HepG2 (cell line): ENCODE results near the gene HILPDA. TPM values are rescaled to one million over a fixed set of nuclear protein-coding genes. Genes with fewer than 3 reads are reported as not detected.
A peak's percentile ranks its signal among the peaks of the same experiment; 100 is the strongest.
"Not testable (repeated sequence)": the region's sequence is repeated elsewhere in the genome, so short reads cannot be mapped to it uniquely, and the experiment has no call there.

ENCODE experiments used
- ATAC-seq: fragments of 200-7000 bp; cut with Tn5 transposase; 3 replicates; pipeline ENCODE4 v1.9.1; 2020; ENCODE audit warnings: mild to moderate bottlenecking, moderate library complexity
- BruUV-seq: library from RNA; stranded (reverse); fragments of 400-500 nt; replicated peaks from 2 replicates; lab custom pipeline; 2021; lab: Mats Ljungman, UMichigan
- CTCF ChIA-PET: fragments of 300-600 bp; formaldehyde crosslinking; extraction: SDS; loops from one replicate; lab custom pipeline; 2021; ENCODE audit warnings: low total read pairs, inconsistent platforms, low intra/inter-chr PET ratio; lab: Yijun Ruan, JAX
- POLR2A ChIA-PET: fragments of 350-600 bp; sonication (Branson Sonifier 250); formaldehyde crosslinking; loops from one replicate; lab custom pipeline; 2020; ENCODE audit warnings: antibody characterized with exemption, inconsistent platforms; lab: Yijun Ruan, JAX
- DNase-seq: peaks from one replicate; pipeline ENCODE4 v3.0.0-alpha.2; 2015; ENCODE audit warnings: low spot score
- FAIRE-seq: peaks from 3 replicates; lab custom pipeline; 2011; peaks lifted over from hg19 to GRCh38; lab: Jason Lieb, UNC
- H2AFZ ChIP-seq: one replicate; pipeline ENCODE4 v1.6.1; 2011; ENCODE audit warnings: low read length, inconsistent platforms
- H3K27ac ChIP-seq: fragments of 300-600 bp; 3 replicates; pipeline ENCODE4 v1.8.0; 2011; ENCODE audit warnings: mixed run types, mild to moderate bottlenecking, mixed read lengths, low read length, inconsistent platforms; ENCODE audit not compliant: insufficient read depth; ENCODE audit errors: extremely low read length
- H3K27me3 ChIP-seq, 2 experiments: fragments of 200-600 bp in 1 of 2; 2 replicates in 1 of 2; 3 replicates in 1 of 2; pipeline versions ENCODE4 v1.6.0 to v1.8.0; 2011; ENCODE audit warnings: low read length in 2 of 2, mild to moderate bottlenecking in 2 of 2, moderate library complexity in 2 of 2, inconsistent platforms in 1 of 2; ENCODE audit not compliant: insufficient read depth in 2 of 2, control insufficient read depth in 1 of 2
- H3K36me3 ChIP-seq, 2 experiments: fragments of 200-600 bp in 1 of 2; replicated peaks in 1 of 2; 2 replicates in 1 of 2; 3 replicates in 1 of 2; pipeline versions ENCODE4 v1.5.1 to v1.8.0; 2011; ENCODE audit warnings: low read length in 2 of 2, inconsistent platforms in 1 of 2; ENCODE audit not compliant: insufficient read depth in 2 of 2, control insufficient read depth in 1 of 2
- H3K4me1 ChIP-seq: 2 replicates; pipeline ENCODE4 v1.5.1; 2012; ENCODE audit warnings: low read length, inconsistent platforms; ENCODE audit not compliant: insufficient read depth
- H3K4me2 ChIP-seq: 2 replicates; pipeline ENCODE4 v1.6.0; 2011; ENCODE audit warnings: low read depth, low read length, inconsistent platforms
- H3K4me3 ChIP-seq, 3 experiments: fragments of 200-600 bp in 1 of 3; sonication (generic), shearing (Covaris generic) in 1 of 3; replicated peaks in 1 of 3; 2 replicates each; pipeline ENCODE4 v1.5.1; 2011 to 2016; ENCODE audit warnings: low read length in 3 of 3, inconsistent platforms in 2 of 3, low read depth in 2 of 3, mild to moderate bottlenecking in 2 of 3, control low read depth in 1 of 3, mixed read lengths in 1 of 3; ENCODE audit not compliant: insufficient read depth in 1 of 3
- H3K79me2 ChIP-seq: one replicate; pipeline ENCODE4 v1.6.1; 2011; ENCODE audit warnings: low read length, inconsistent platforms; ENCODE audit not compliant: insufficient read depth
- H3K9ac ChIP-seq: 2 replicates; pipeline ENCODE4 v1.6.0; 2011; ENCODE audit warnings: mild to moderate bottlenecking, low read depth, low read length, inconsistent platforms; ENCODE audit not compliant: insufficient read depth
- H3K9me3 ChIP-seq: 2 replicates; pipeline ENCODE4 v1.5.1; 2012; ENCODE audit warnings: mild to moderate bottlenecking, low read length
- H4K20me1 ChIP-seq: 2 replicates; pipeline ENCODE4 v1.6.0; 2011; ENCODE audit warnings: inconsistent platforms, mild to moderate bottlenecking, low read length, moderate library complexity; ENCODE audit not compliant: insufficient read depth
- FOXP1 ChIP-seq, 2 experiments: fragments of 450-650 bp in 1 of 2; IDR thresholded peaks; 2 replicates each; pipeline ENCODE4 v1.6.1; 2017 to 2018; ENCODE audit warnings: antibody characterized with exemption in 1 of 2
- HDAC1 ChIP-seq: sonication (generic); formaldehyde crosslinking; IDR thresholded peaks from 2 replicates; pipeline ENCODE4 v1.5.1; 2020; ENCODE audit warnings: mild to moderate bottlenecking, missing genetic modification reagents
- NR2F6 ChIP-seq, 2 experiments: IDR thresholded peaks; 2 replicates each; pipeline ENCODE4 v1.6.1; 2016; ENCODE audit warnings: antibody characterized with exemption in 1 of 2, mild to moderate bottlenecking in 1 of 2
- SOX13 ChIP-seq, 3 experiments: fragments of 450-650 bp in 1 of 3; sonication (generic) in 1 of 3; formaldehyde crosslinking in 1 of 3; IDR thresholded peaks in 2 of 3; conservative IDR thresholded peaks in 1 of 3; 2 replicates each; pipeline versions ENCODE4 v1.5.0 to v1.6.1; 2016 to 2020; ENCODE audit warnings: antibody characterized with exemption in 1 of 3, mild to moderate bottlenecking in 1 of 3, missing compliant biosample characterization in 1 of 3, missing genetic modification reagents in 1 of 3, moderate library complexity in 1 of 3
- TARDBP ChIP-seq: sonication (generic); formaldehyde crosslinking; IDR thresholded peaks from 2 replicates; pipeline ENCODE4 v1.8.0; 2022; ENCODE audit warnings: mild to moderate bottlenecking, missing genetic modification reagents
- TBX2 ChIP-seq: sonication (generic); formaldehyde crosslinking; IDR thresholded peaks from 2 replicates; pipeline ENCODE4 v1.5.0; 2020; ENCODE audit warnings: missing genetic modification reagents, mild to moderate bottlenecking, borderline replicate concordance
- ZMYM4 ChIP-seq: sonication (generic); formaldehyde crosslinking; IDR thresholded peaks from 2 replicates; pipeline ENCODE4 v1.8.1; 2023; ENCODE audit warnings: mild to moderate bottlenecking, missing genetic modification reagents
- ZNF317 ChIP-seq: sonication (generic); formaldehyde crosslinking; IDR thresholded peaks from 2 replicates; pipeline ENCODE4 v1.5.0; 2020; ENCODE audit warnings: mild to moderate bottlenecking, missing genetic modification reagents
- WGBS: methylation state at CpG from one replicate; pipeline ENCODE4 v1.1.6; 2017; ENCODE audit warnings: low lambda C conversion rate; 5-methylcytosine and 5-hydroxymethylcytosine counted together
- in situ Hi-C: cut with HindIII; loops from 2 replicates; pipeline ENCODE4 v1.10.0; 2017; ENCODE audit warnings: low pct_unique_long_range_greater_than_20kb; ENCODE audit not compliant: extremely low pct_ligation_motif_present
- intact Hi-C: fragments of 100-400 bp; cut with micrococcal nuclease; formaldehyde crosslinking; loops from one replicate; pipeline ENCODE4 v1.10.0; 2022; ENCODE audit not compliant: unreplicated experiment
- polyA plus RNA-seq, 8 experiments: library from polyadenylated mRNA; depleted of rRNA in 3 of 8; stranded (reverse) in 7 of 8; unstranded in 1 of 8; fragments of >200 nt; fragmentation: Illumina TruSeq in 4 of 8; extraction: Trizol in 4 of 8; gene quantifications; 2 replicates each; pipeline versions ENCODE4 v1.2.1 to v1.2.3, GENCODE V29; 2011 to 2016; ENCODE audit warnings: low read depth in 4 of 8, missing spikeins in 1 of 8, mixed read lengths in 1 of 8; ENCODE audit not compliant: insufficient read depth in 1 of 8
- total RNA-seq, 5 experiments: library from RNA; depleted of rRNA; stranded (reverse); fragments of >200 nt; fragmentation: Illumina TruSeq; extraction: Trizol; gene quantifications; 2 replicates each; pipeline ENCODE4 v1.2.3, GENCODE V29; 2016; ENCODE audit warnings: low read depth in 1 of 5
- TF ChIP-seq, protein P1 (sequence below): sonication (generic); formaldehyde crosslinking; IDR thresholded peaks from 2 replicates; pipeline ENCODE4 v1.4.0; 2020; ENCODE audit warnings: mild to moderate bottlenecking, missing genetic modification reagents, borderline replicate concordance

The HILPDA gene
- total and polyA plus RNA-seq, 2 of the 13 experiments (the other 11 are each of a cell fraction or from before 2014, with no cell fraction given) = 11.1 to 44.0 TPM

DNA sequence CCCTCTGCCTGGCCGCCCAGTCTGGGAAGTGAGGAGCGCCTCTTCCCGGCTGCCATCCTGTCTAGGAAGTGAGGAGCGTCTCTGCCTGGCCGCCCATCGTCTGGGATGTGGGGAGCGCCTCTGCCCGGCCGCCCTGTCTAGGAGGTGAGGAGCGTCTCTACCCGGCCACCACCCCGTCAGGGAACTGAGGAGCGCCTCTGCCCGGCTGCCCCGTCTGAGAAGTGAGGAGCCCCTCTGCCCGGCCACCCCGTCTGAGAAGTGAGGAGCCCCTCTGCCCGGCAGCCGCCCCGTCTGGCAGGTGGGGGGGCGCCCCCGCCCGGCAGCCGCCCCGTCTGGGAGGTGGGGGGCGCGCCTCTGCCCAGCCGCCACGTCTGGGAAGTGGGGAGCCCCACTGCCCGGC lies 7.7 kb downstream of the HILPDA start:
- H4K20me1 ChIP-seq, ATAC-seq, in situ Hi-C loops, H3K36me3 ChIP-seq, H3K27ac ChIP-seq, H3K9me3 ChIP-seq, H2AFZ ChIP-seq, H3K4me3 ChIP-seq, H3K79me2 ChIP-seq, H3K9ac ChIP-seq, H3K27me3 ChIP-seq, intact Hi-C loops, BruUV-seq, FAIRE-seq, POLR2A ChIA-PET, DNase-seq, H3K4me2 ChIP-seq: not testable (repeated sequence)
- CTCF ChIA-PET = interaction anchor here (6.8 kb wide), 1 partner anchor 35 kb away, joined by 140 read pairs; no protein-coding TSS in a partner anchor
- TF ChIP-seq HDAC1 (CRISPR knock-in tag) (0 out of 2 replicates have a peak, but pooled peaks have one; percentile 5), TBX2 (CRISPR knock-in tag) (0 out of 2 replicates have a peak, but pooled peaks have one; percentile 20), ZMYM4 (CRISPR knock-in tag) (0 out of 2 replicates have a peak, but pooled peaks have one; percentile 9)
- 95% methylated on average over 12 of the region's 30 CpGs for WGBS
- peaks cover 22% of the 10 kb centered on the region for H3K4me1 ChIP-seq

- peaks cover 16% of the 10 kb centered on the region for H3K4me1 ChIP-seq
- CTCF ChIA-PET; H3K4me2 ChIP-seq; BruUV-seq; POLR2A ChIA-PET; ATAC-seq; H3K27me3 ChIP-seq; in situ Hi-C loops; H3K9me3 ChIP-seq; H3K27ac ChIP-seq; H2AFZ ChIP-seq; H3K4me3 ChIP-seq; H3K79me2 ChIP-seq; intact Hi-C loops; H3K9ac ChIP-seq; DNase-seq; H4K20me1 ChIP-seq; H3K36me3 ChIP-seq; FAIRE-seq; TF ChIP-seq NR2F6 (CRISPR knock-in tag; IDR thresholded peaks at IDR 0.05); FOXP1 (IDR thresholded peaks at IDR 0.05): not testable (repeated sequence)
- WGBS = 2% methylated on average over 7 of the region's 8 CpGs
- TF ChIP-seq, protein P1, sequence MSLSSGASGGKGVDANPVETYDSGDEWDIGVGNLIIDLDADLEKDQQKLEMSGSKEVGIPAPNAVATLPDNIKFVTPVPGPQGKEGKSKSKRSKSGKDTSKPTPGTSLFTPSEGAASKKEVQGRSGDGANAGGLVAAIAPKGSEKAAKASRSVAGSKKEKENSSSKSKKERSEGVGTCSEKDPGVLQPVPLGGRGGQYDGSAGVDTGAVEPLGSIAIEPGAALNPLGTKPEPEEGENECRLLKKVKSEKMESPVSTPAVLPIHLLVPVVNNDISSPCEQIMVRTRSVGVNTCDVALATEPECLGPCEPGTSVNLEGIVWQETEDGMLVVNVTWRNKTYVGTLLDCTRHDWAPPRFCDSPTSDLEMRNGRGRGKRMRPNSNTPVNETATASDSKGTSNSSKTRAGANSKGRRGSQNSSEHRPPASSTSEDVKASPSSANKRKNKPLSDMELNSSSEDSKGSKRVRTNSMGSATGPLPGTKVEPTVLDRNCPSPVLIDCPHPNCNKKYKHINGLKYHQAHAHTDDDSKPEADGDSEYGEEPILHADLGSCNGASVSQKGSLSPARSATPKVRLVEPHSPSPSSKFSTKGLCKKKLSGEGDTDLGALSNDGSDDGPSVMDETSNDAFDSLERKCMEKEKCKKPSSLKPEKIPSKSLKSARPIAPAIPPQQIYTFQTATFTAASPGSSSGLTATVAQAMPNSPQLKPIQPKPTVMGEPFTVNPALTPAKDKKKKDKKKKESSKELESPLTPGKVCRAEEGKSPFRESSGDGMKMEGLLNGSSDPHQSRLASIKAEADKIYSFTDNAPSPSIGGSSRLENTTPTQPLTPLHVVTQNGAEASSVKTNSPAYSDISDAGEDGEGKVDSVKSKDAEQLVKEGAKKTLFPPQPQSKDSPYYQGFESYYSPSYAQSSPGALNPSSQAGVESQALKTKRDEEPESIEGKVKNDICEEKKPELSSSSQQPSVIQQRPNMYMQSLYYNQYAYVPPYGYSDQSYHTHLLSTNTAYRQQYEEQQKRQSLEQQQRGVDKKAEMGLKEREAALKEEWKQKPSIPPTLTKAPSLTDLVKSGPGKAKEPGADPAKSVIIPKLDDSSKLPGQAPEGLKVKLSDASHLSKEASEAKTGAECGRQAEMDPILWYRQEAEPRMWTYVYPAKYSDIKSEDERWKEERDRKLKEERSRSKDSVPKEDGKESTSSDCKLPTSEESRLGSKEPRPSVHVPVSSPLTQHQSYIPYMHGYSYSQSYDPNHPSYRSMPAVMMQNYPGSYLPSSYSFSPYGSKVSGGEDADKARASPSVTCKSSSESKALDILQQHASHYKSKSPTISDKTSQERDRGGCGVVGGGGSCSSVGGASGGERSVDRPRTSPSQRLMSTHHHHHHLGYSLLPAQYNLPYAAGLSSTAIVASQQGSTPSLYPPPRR = peak; percentile 76; the same call in 1 of the 2 replicates
- TF ChIP-seq SOX13 (IDR thresholded peaks at IDR 0.05) (peak; percentile 24; the same call in 1 of the 2 replicates), SOX13 (CRISPR knock-in tag; conservative IDR thresholded peaks at IDR 0.05 in 1 of 2, IDR thresholded peaks at IDR 0.05 in 1 of 2) (peak in 1 of 2 experiments; percentile 89; a peak in 2 of 4 replicates), ZMYM4 (CRISPR knock-in tag) (0 out of 2 replicates have a peak, but pooled peaks have one; percentile 18), TARDBP (CRISPR knock-in tag) (0 out of 2 replicates have a peak, but pooled peaks have one; percentile 48), ZNF317 (peak; percentile 39; the same call in 1 of the 2 replicates), TBX2 (CRISPR knock-in tag) (peak; percentile 70), NR2F6 (IDR thresholded peaks at IDR 0.05) (peak; percentile 38), FOXP1 (CRISPR knock-in tag; IDR thresholded peaks at IDR 0.05) (peak; percentile 78)
These were observed 8.3 kb downstream of the HILPDA start for GRCh38 chr7:128463933-128464332.
